ENCODE data around the gene TRIM8.
"Not testable (repeated sequence)": the region's sequence is repeated elsewhere in the genome, so short reads cannot be mapped to it uniquely, and the experiment has no call there.

The TRIM8 gene

GRCh38 chr10:102665904-102666509 lies 21.7 kb downstream of the TRIM8 start:
- FAIRE-seq (no peak), DNase-seq (ENCODE audit: extremely low spot score, insufficient read length, low read depth) (no peak)

GRCh38 chr10:102667411-102667810 lies 23.1 kb downstream of the TRIM8 start:
- not testable (repeated sequence) for FAIRE-seq; DNase-seq (ENCODE audit: extremely low spot score, insufficient read length, low read depth)

GRCh38 chr10:102668326-102669107 lies 24.2 kb downstream of the TRIM8 start:
- FAIRE-seq = no peak
- no peak for DNase-seq (ENCODE audit: extremely low spot score, insufficient read length, low read depth)

- FAIRE-seq (no peak), DNase-seq (ENCODE audit: extremely low spot score, insufficient read length, low read depth) (no peak)
Measured at GRCh38 chr10:102669206-102670064, 25.2 kb downstream of the TRIM8 start.

GRCh38 chr10:102670065-102670670 lies 25.9 kb downstream of the TRIM8 start:
- FAIRE-seq (no peak), DNase-seq (ENCODE audit: extremely low spot score, insufficient read length, low read depth) (no peak)

GRCh38 chr10:102670871-102671434 lies 26.7 kb downstream of the TRIM8 start:
- no peak for FAIRE-seq

GRCh38 chr10:102673236-102673818 lies 29.0 kb downstream of the TRIM8 start:
- DNase-seq (ENCODE audit: extremely low spot score, insufficient read length, low read depth) = no peak
- no peak for FAIRE-seq

More at GRCh38 chr10:102670871-102671434, 26.7 kb downstream of the TRIM8 start:
- DNase-seq (ENCODE audit: extremely low spot score, insufficient read length, low read depth) = no peak

GRCh38 chr10:102673819-102674511 lies 29.7 kb downstream of the TRIM8 start:
- no peak for DNase-seq (ENCODE audit: extremely low spot score, insufficient read length, low read depth)
- FAIRE-seq = no peak

GRCh38 chr10:102674566-102674965 lies 30.3 kb downstream of the TRIM8 start:
- DNase-seq (ENCODE audit: extremely low spot score, insufficient read length, low read depth) (no peak), FAIRE-seq (no peak)

- no peak for DNase-seq (ENCODE audit: extremely low spot score, insufficient read length, low read depth)
Measured at GRCh38 chr10:102675011-102675665, 30.9 kb downstream of the TRIM8 start.

GRCh38 chr10:102675666-102676533 lies 31.6 kb downstream of the TRIM8 start:
- FAIRE-seq (peak; percentile 81), DNase-seq (ENCODE audit: extremely low spot score, insufficient read length, low read depth) (no peak)

More at GRCh38 chr10:102675011-102675665, 30.9 kb downstream of the TRIM8 start:
- FAIRE-seq = no peak

GRCh38 chr10:102676534-102677315 lies 32.4 kb downstream of the TRIM8 start:
- DNase-seq (ENCODE audit: extremely low spot score, insufficient read length, low read depth) (no peak), FAIRE-seq (no peak)

- DNase-seq (ENCODE audit: extremely low spot score, insufficient read length, low read depth) (no peak), FAIRE-seq (no peak)
Measured at GRCh38 chr10:102677331-102678067, 33.2 kb downstream of the TRIM8 start.

GRCh38 chr10:102678068-102678400 lies 33.8 kb downstream of the TRIM8 start:
- FAIRE-seq = no peak

GRCh38 chr10:102678842-102679289 lies 34.6 kb downstream of the TRIM8 start:
- DNase-seq (ENCODE audit: extremely low spot score, insufficient read length, low read depth) (no peak), FAIRE-seq (peak; percentile 60)

More at GRCh38 chr10:102678068-102678400, 33.8 kb downstream of the TRIM8 start:
- no peak for DNase-seq (ENCODE audit: extremely low spot score, insufficient read length, low read depth)

GRCh38 chr10:102679596-102679995 lies 35.3 kb downstream of the TRIM8 start:
- no peak for FAIRE-seq
- no peak for DNase-seq (ENCODE audit: extremely low spot score, insufficient read length, low read depth)

All from GM18507 (cell line).